Upper lobe of right lung (tissue), 1 donor: Measurements from ENCODE around the gene HP1BP3. TPM values are rescaled to one million over a fixed set of nuclear protein-coding genes. Genes with fewer than 3 reads are reported as not detected.
"Not testable (repeated sequence)": the region's sequence is repeated elsewhere in the genome, so short reads cannot be mapped to it uniquely, and the experiment has no call there.

Experiments used
- ATAC-seq: fragments of 200-7000 bp; cut with Tn5 transposase; one replicate; pipeline ENCODE4 v1.9.1; 2020; ENCODE audit warnings: mild to moderate bottlenecking, moderate library complexity
- DNase-seq: peaks from one replicate; pipeline ENCODE4 v3.0.0-alpha.2; 2020
- H3K27ac ChIP-seq: fragments of 200-600 bp; one replicate; pipeline ENCODE4 v1.8.0; 2022
- H3K27me3 ChIP-seq: fragments of 200-600 bp; one replicate; pipeline ENCODE4 v1.8.0; 2022; ENCODE audit warnings: mild to moderate bottlenecking
- H3K36me3 ChIP-seq: fragments of 200-600 bp; one replicate; pipeline ENCODE4 v1.8.0; 2022
- H3K4me1 ChIP-seq: fragments of 200-600 bp; one replicate; pipeline ENCODE4 v1.8.0; 2022
- H3K4me3 ChIP-seq: fragments of 200-600 bp; one replicate; pipeline ENCODE4 v1.8.0; 2022; ENCODE audit warnings: mild to moderate bottlenecking
- H3K9me3 ChIP-seq: fragments of 200-600 bp; one replicate; pipeline ENCODE4 v1.8.0; 2022
- CTCF ChIP-seq: fragments of 200-600 bp; IDR thresholded peaks from one replicate; pipeline ENCODE4 v1.8.0; 2022; ENCODE audit warnings: antibody characterized with exemption
- intact Hi-C: fragments of 100-400 bp; cut with DNase I; formaldehyde crosslinking; loops from one replicate; pipeline ENCODE4 v1.11.0; 2022
- total RNA-seq: library from RNA; stranded (reverse); fragmentation: NEBNext Ultra II Directional; extraction: Animal tissue kit (Norgen Biotek cat#: 25700); gene quantifications from one replicate; pipeline ENCODE4 v1.2.1, GENCODE V29; 2021
- donor health status: DM: no; HTN: yes; CAD: no; lungs with severe emphysema.

The HP1BP3 gene
- total RNA-seq, 1 donor from 2014 or later = 249 TPM

DNA sequence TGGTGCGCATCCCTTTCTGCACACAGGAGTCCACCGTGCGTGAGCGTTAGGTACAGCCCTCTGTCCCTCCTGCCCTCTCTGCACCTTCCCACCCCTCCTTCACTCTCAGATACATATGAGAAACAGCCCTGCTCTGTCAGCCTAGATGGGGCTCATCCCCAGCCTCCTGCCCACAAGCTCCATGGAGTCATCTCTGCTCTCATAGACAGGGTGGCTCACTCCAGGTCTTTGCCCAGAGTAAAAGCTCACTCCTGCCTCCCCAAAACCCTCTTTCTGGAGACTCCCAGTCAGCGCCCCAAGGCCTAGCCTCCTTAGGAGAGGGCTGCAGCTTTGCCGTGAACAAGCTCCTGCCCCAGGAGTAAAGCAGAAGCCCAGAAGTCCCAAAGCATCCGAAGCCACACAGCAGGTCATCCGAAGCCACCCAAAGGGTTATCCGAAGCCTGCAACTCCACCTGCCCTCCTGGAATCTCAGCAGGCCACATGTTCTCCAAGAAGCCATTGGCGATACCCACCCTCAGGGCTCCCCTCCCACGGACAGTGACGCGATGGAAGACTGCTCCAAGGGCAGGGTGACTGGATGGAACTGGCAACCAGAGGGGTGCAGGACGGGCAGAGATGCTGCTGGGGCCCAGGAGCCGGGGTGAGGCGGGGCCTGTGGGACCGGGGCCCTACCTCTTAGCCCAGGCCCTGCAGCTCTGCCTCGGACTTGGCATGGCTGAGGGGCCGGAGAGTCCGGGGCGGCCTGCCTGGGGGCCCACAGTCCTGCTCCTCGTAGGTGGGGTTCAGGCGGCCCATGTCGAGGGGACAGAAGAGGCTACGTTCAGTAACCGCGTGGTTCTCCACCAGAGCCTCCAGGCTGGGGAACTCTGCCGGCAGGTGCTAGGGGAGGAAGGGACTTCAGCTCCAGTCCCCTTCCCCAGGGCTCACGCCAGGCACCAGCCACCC, 65.7 kb downstream of the HP1BP3 start:
- DNase-seq (peak; percentile 57), ATAC-seq (no peak)
- TF ChIP-seq CTCF = no peak
- Histone ChIP-seq H3K4me3 (no peak overlapping the region), H3K27me3 (peaks cover 10% of the 10 kb centered on the region), H3K27ac (no peak overlapping the region), H3K4me1 (peaks cover 4% of the 10 kb centered on the region), H3K36me3 (no peaks in the 10 kb centered on the region), H3K9me3 (no peaks in the 10 kb centered on the region)
- intact Hi-C loops = no loop called here

DNA sequence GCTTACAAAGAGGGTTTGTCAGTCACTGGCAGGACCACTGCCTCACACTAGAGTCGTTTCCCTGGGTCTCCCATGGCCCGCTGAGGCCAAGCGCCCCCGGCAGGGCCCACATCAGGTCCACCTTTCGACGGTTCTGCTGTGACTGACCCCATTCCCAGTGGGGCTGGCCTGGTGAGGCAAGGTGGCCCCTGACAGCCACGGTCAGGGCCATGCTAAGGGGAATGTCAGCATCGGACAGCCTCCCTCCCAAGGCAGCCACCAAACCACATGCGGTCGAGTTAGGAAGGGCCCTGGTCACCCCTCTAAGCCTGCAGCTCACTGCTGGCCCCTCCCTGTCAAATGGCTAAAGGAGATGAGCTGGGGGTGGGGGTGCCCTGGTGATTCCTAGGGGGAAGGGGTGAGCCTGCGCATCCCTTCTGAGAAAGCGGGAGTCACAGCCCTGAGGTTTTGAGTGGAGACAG, 66.4 kb downstream of the HP1BP3 start:
- H3K9me3 ChIP-seq = no peaks in the 10 kb centered on the region
- ATAC-seq = no peak
- peaks cover 4% of the 10 kb centered on the region for H3K4me1 ChIP-seq
- H3K27ac ChIP-seq = no peak overlapping the region
- intact Hi-C loops = no loop called here
- TF ChIP-seq CTCF = no peak
- DNase-seq = peak; percentile 37
- no peak overlapping the region for H3K4me3 ChIP-seq
- peaks cover 15% of the 10 kb centered on the region for H3K27me3 ChIP-seq
- no peaks in the 10 kb centered on the region for H3K36me3 ChIP-seq

DNA sequence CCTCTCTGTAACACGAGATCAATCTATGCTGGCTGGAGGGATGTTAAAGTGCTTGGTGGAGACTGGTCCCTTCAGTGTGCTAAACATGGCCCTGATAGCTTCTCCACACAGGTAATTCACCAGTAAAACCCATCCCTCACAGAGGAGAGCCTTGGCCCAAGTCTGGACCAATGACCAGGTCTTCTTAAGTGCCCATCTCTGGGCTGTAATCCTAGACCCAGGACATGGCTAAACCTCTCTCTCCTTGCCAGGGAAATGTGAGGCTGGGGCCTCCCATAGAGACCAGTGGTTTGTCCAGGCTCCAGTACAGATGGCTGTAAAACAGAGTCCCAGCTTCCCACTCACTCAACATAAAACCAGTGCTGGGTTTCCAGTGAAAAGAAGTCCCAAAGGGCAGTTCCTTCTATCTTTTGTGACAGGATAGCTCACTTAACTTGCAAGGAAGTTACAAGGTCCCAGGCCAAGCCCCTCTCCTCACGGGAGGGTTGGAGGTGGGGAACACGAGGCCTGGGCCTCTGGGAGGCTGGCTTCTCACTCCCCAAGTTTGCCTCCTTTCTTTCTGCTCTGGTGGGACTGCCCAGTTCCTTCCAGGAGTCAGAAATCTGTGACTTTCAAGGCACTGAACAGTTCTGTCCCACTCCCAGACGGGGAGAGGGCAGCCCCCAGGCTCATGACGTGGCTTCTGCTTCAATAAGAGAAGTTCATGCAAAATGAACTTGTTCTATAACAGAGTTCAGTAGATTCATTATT, 67.1 kb downstream of the HP1BP3 start:
- no peaks in the 10 kb centered on the region for H3K9me3 ChIP-seq
- ATAC-seq (no peak), DNase-seq (peak; percentile 13)
- H3K36me3 ChIP-seq = no peaks in the 10 kb centered on the region
- intact Hi-C loops = no loop called here
- H3K4me1 ChIP-seq = peaks cover 4% of the 10 kb centered on the region
- H3K27ac ChIP-seq = no peak overlapping the region
- peaks cover 22% of the 10 kb centered on the region for H3K27me3 ChIP-seq
- TF ChIP-seq CTCF = no peak
- H3K4me3 ChIP-seq = no peak overlapping the region

DNA sequence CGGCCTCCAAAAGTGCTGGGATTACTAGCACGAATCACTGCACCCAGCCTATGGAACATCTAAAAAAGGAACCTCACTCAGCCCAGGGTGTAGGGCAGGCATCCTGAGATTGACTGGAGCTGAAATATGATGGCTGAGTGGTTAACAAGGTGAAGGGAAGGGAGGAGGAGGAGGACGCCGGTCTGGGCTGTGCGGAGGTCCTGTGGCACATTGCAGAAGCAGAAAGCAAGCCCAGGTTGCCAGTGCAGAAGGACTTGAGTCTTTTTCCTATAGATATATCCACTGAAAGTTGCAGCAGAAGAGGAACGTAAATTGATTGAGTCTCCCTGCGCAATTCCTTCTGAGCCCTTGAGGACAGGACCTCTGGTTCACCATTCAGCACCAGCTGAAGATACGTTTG, 67.8 kb downstream of the HP1BP3 start:
- Histone ChIP-seq H3K4me3 (no peak overlapping the region), H3K4me1 (peaks cover 4% of the 10 kb centered on the region), H3K36me3 (no peaks in the 10 kb centered on the region), H3K27ac (no peak overlapping the region), H3K27me3 (peaks cover 24% of the 10 kb centered on the region), H3K9me3 (no peaks in the 10 kb centered on the region)
- TF ChIP-seq CTCF = no peak
- intact Hi-C loops = no loop called here
- ATAC-seq = no peak
- peak; percentile 30 for DNase-seq

- H3K36me3 ChIP-seq, H3K4me1 ChIP-seq, H3K9me3 ChIP-seq, ATAC-seq, intact Hi-C loops, H3K27ac ChIP-seq: not testable (repeated sequence)
- peak; percentile 19 for DNase-seq
- Histone ChIP-seq H3K4me3 (peak overlapping the region; percentile 44), H3K27me3 (peaks cover 24% of the 10 kb centered on the region)
Measured at GRCh38 chr1:20718343-20718882, 68.7 kb downstream of the HP1BP3 start.
